ENCODE results near the gene HSPA12A. TPM values are rescaled to one million over a fixed set of nuclear protein-coding genes. Genes with fewer than 3 reads are reported as not detected.
A peak's percentile ranks its signal among the peaks of the same experiment; 100 is the strongest.

The HSPA12A gene
- total RNA-seq, 4 donors from 2014 or later = 4.5 to 6.0 (median 4.9) TPM

GRCh38 chr10:116669080-116669479, 73.3 kb downstream of the HSPA12A start:
- Histone ChIP-seq H3K4me1 (peaks cover 0 to 4% of the 10 kb centered on the region in 2 donors), H3K4me3 (no peak overlapping the region), H3K36me3 (no peaks in the 10 kb centered on the region), H3K9me3 (no peaks in the 10 kb centered on the region), H3K27me3 (peaks cover 3 to 9% (median 8%) of the 10 kb centered on the region in 3 donors), H3K27ac (no peak overlapping the region)
- TF ChIP-seq CTCF (IDR thresholded peaks at IDR 0.05 in 4 of 5, conservative IDR thresholded peaks at IDR 0.05 in 1 of 5) (no peak), POLR2A (IDR thresholded peaks at IDR 0.05) (no peak)
- ATAC-seq (no peak), DNase-seq (no peak)
- in situ Hi-C loops (cut with MboI; ENCODE audit: low sequenced_read_pairs in 4 of 4) = no loop called here
- intact Hi-C loops (cut with DNase I; ENCODE audit: low total_unique reads) = no loop called here

- H3K27ac ChIP-seq = no peak overlapping the region
- TF ChIP-seq POLR2A (IDR thresholded peaks at IDR 0.05) = no peak
- peaks cover 0 to 4% of the 10 kb centered on the region in 2 donors for H3K4me1 ChIP-seq
- DNase-seq (no peak), ATAC-seq (no peak)
- intact Hi-C loops (cut with DNase I; ENCODE audit: low total_unique reads) = no loop called here
- H3K36me3 ChIP-seq = no peaks in the 10 kb centered on the region
- peaks cover 3 to 9% (median 8%) of the 10 kb centered on the region in 3 donors for H3K27me3 ChIP-seq
- in situ Hi-C loops (cut with MboI; ENCODE audit: low sequenced_read_pairs in 4 of 4) = no loop called here
- H3K9me3 ChIP-seq = no peaks in the 10 kb centered on the region
- H3K4me3 ChIP-seq = no peak overlapping the region
These were observed 73.9 kb downstream of the HSPA12A start for GRCh38 chr10:116668446-116668845.

GRCh38 chr10:116668018-116668417, 74.3 kb downstream of the HSPA12A start:
- Histone ChIP-seq H3K4me1 (peaks cover 0 to 4% of the 10 kb centered on the region in 2 donors), H3K4me3 (no peak overlapping the region), H3K9me3 (no peaks in the 10 kb centered on the region), H3K27ac (no peak overlapping the region), H3K36me3 (no peaks in the 10 kb centered on the region), H3K27me3 (peaks cover 3 to 9% (median 8%) of the 10 kb centered on the region in 3 donors)
- TF ChIP-seq CTCF (IDR thresholded peaks at IDR 0.05 in 4 of 5, conservative IDR thresholded peaks at IDR 0.05 in 1 of 5) (no peak), POLR2A (IDR thresholded peaks at IDR 0.05) (no peak)
- in situ Hi-C loops (cut with MboI; ENCODE audit: low sequenced_read_pairs in 4 of 4) = no loop called here
- ATAC-seq = no peak
- no peak for DNase-seq
- intact Hi-C loops (cut with DNase I; ENCODE audit: low total_unique reads) = no loop called here

- DNase-seq (no peak), ATAC-seq (no peak)
- H3K36me3 ChIP-seq = no peaks in the 10 kb centered on the region
- peaks cover 3 to 10% (median 8%) of the 10 kb centered on the region in 3 donors for H3K27me3 ChIP-seq
- intact Hi-C loops (cut with DNase I; ENCODE audit: low total_unique reads) (no loop called here), in situ Hi-C loops (cut with MboI; ENCODE audit: low sequenced_read_pairs in 4 of 4) (no loop called here)
- no peaks in the 10 kb centered on the region for H3K9me3 ChIP-seq
- TF ChIP-seq CTCF (IDR thresholded peaks at IDR 0.05 in 4 of 5, conservative IDR thresholded peaks at IDR 0.05 in 1 of 5) = no peak
- H3K27ac ChIP-seq = no peak overlapping the region
- H3K4me1 ChIP-seq = peaks cover 0 to 4% of the 10 kb centered on the region in 2 donors
- H3K4me3 ChIP-seq = no peak overlapping the region
These were observed 74.9 kb downstream of the HSPA12A start for GRCh38 chr10:116667484-116667883.

GRCh38 chr10:116665541-116666125, 76.7 kb downstream of the HSPA12A start:
- Histone ChIP-seq H3K9me3 (no peaks in the 10 kb centered on the region), H3K4me3 (peak overlapping the region; percentile 17 to 49 (median 30)), H3K27ac (no peak overlapping the region), H3K4me1 (peaks cover 0 to 4% of the 10 kb centered on the region in 2 donors), H3K27me3 (peaks cover 3 to 13% (median 8%) of the 10 kb centered on the region in 3 donors), H3K36me3 (no peaks in the 10 kb centered on the region)
- TF ChIP-seq POLR2A (IDR thresholded peaks at IDR 0.05) (no peak), CTCF (IDR thresholded peaks at IDR 0.05 in 4 of 5, conservative IDR thresholded peaks at IDR 0.05 in 1 of 5) (no peak)
- in situ Hi-C loops (cut with MboI; ENCODE audit: low sequenced_read_pairs in 4 of 4) (no loop called here), intact Hi-C loops (cut with DNase I; ENCODE audit: low total_unique reads) (no loop called here)
- ATAC-seq (peak; percentile 62 to 70), DNase-seq (no peak)
